Osteoblast (primary cell): Measurements from ENCODE around the gene GABRB1. TPM values are rescaled to one million over a fixed set of nuclear protein-coding genes. Genes with fewer than 3 reads are reported as not detected.

Experiments
- DNase-seq: peaks from one replicate; pipeline ENCODE4 v3.0.0; 2011; ENCODE audit warnings: low spot score, mixed read lengths; ENCODE audit not compliant: insufficient read length; ENCODE audit errors: missing footprints
- H2AFZ ChIP-seq: 2 replicates; pipeline ENCODE4 v1.6.0; 2011; ENCODE audit warnings: mild to moderate bottlenecking, low read length
- H3K27ac ChIP-seq: 2 replicates; pipeline ENCODE4 v1.5.1; 2011; ENCODE audit warnings: mild to moderate bottlenecking, low read depth, low read length, moderate library complexity
- H3K27me3 ChIP-seq: 2 replicates; pipeline ENCODE4 v1.6.0; 2012; ENCODE audit warnings: mild to moderate bottlenecking, control low read depth, inconsistent platforms, low read length, moderate library complexity; ENCODE audit not compliant: insufficient read depth
- H3K36me3 ChIP-seq: 2 replicates; pipeline ENCODE4 v1.5.1; 2011; ENCODE audit warnings: mild to moderate bottlenecking, low read length, control low read depth, moderate library complexity; ENCODE audit not compliant: insufficient read depth
- H3K4me1 ChIP-seq: 2 replicates; pipeline ENCODE4 v1.5.1; 2011; ENCODE audit warnings: mild to moderate bottlenecking, low read length, control low read depth, moderate library complexity; ENCODE audit not compliant: insufficient read depth
- H3K4me2 ChIP-seq: 2 replicates; pipeline ENCODE4 v1.6.0; 2011; ENCODE audit warnings: mild to moderate bottlenecking, low read length; ENCODE audit not compliant: insufficient read depth
- H3K4me3 ChIP-seq: fragments of 200-600 bp; sonication (generic); 3 replicates; pipeline ENCODE4 v1.5.1; 2012; ENCODE audit warnings: mild to moderate bottlenecking, low read length, inconsistent platforms; ENCODE audit not compliant: insufficient read depth
- H3K79me2 ChIP-seq: 2 replicates; pipeline ENCODE4 v1.6.0; 2012; ENCODE audit warnings: mild to moderate bottlenecking, low read length, control low read depth, inconsistent platforms; ENCODE audit not compliant: insufficient read depth
- H3K9me3 ChIP-seq: 2 replicates; pipeline ENCODE4 v1.5.1; 2011; ENCODE audit warnings: low read depth, low read length, control low read depth
- H4K20me1 ChIP-seq: 2 replicates; pipeline ENCODE4 v1.6.0; 2012; ENCODE audit warnings: mild to moderate bottlenecking, low read length, control low read depth; ENCODE audit not compliant: insufficient read depth
- CTCF ChIP-seq: IDR thresholded peaks from 2 replicates; pipeline ENCODE4 v1.5.1; 2011; ENCODE audit warnings: mild to moderate bottlenecking, low read depth, low read length, moderate library complexity; ENCODE audit errors: extremely low read depth
- total RNA-seq: library from RNA; depleted of rRNA; stranded (reverse); fragments of >200 nt; gene quantifications from 2 replicates; pipeline ENCODE4 v1.2.3, GENCODE V29; 2012

Gene GABRB1
- total RNA-seq, 1 donor: not detected

GRCh38 chr4:47334652-47335051, 303.3 kb downstream of the GABRB1 start:
- Histone ChIP-seq H3K27ac (no peak overlapping the region), H3K4me2 (no peak overlapping the region), H3K4me1 (peaks cover 3% of the 10 kb centered on the region), H3K27me3 (no peaks in the 10 kb centered on the region), H3K79me2 (no peaks in the 10 kb centered on the region), H3K4me3 (no peak overlapping the region), H2AFZ (no peak overlapping the region), H4K20me1 (no peaks in the 10 kb centered on the region), H3K36me3 (no peaks in the 10 kb centered on the region), H3K9me3 (no peaks in the 10 kb centered on the region)
- no peak for DNase-seq
- TF ChIP-seq CTCF: no peak

- H3K36me3 ChIP-seq: no peaks in the 10 kb centered on the region
- no peak for DNase-seq
Observed at GRCh38 chr4:47337893-47338292, 306.5 kb downstream of the GABRB1 start.

DNA sequence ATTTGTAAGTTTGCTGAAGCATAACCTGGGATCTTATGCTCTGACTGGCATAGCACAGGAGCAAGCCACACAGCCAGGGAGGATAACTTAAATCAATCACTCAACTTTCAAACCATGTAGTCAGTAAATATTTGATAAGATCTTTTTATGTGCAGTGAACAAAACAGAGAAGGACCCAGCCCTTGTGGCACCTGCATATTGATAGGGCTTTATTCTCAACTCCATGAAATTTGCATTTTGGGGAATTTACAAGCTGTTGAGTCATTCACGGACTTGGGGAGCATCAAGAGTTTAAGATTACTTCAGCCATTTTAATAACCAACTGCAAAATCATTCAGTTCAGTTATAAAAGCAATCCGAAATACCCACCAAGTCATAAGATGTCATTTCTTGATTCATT, 309.5 kb downstream of the GABRB1 start:
- no peaks in the 10 kb centered on the region for H3K9me3 ChIP-seq
- no peaks in the 10 kb centered on the region for H3K27me3 ChIP-seq
- H4K20me1 ChIP-seq: no peaks in the 10 kb centered on the region
- no peak overlapping the region for H2AFZ ChIP-seq
- no peaks in the 10 kb centered on the region for H3K79me2 ChIP-seq
- no peak overlapping the region for H3K4me2 ChIP-seq
- no peak overlapping the region for H3K27ac ChIP-seq
- DNase-seq: no peak
- H3K4me1 ChIP-seq: no peaks in the 10 kb centered on the region
- H3K36me3 ChIP-seq: no peaks in the 10 kb centered on the region
- no peak overlapping the region for H3K4me3 ChIP-seq
- TF ChIP-seq CTCF: no peak

More at GRCh38 chr4:47337893-47338292, 306.5 kb downstream of the GABRB1 start:
- H3K27ac ChIP-seq: no peak overlapping the region
- peaks cover 3% of the 10 kb centered on the region for H3K4me1 ChIP-seq
- no peaks in the 10 kb centered on the region for H4K20me1 ChIP-seq
- H3K9me3 ChIP-seq: no peaks in the 10 kb centered on the region
- no peaks in the 10 kb centered on the region for H3K79me2 ChIP-seq
- no peak for TF ChIP-seq CTCF
- no peaks in the 10 kb centered on the region for H3K27me3 ChIP-seq
- no peak overlapping the region for H3K4me2 ChIP-seq
- no peak overlapping the region for H2AFZ ChIP-seq
- H3K4me3 ChIP-seq: no peak overlapping the region

GRCh38 chr4:47342796-47343195, 311.4 kb downstream of the GABRB1 start:
- Histone ChIP-seq H3K36me3 (no peaks in the 10 kb centered on the region), H3K9me3 (no peaks in the 10 kb centered on the region), H3K79me2 (no peaks in the 10 kb centered on the region), H3K4me2 (no peak overlapping the region), H4K20me1 (no peaks in the 10 kb centered on the region), H3K27ac (no peak overlapping the region), H3K27me3 (no peaks in the 10 kb centered on the region), H3K4me3 (no peak overlapping the region), H2AFZ (no peak overlapping the region), H3K4me1 (peaks cover 3% of the 10 kb centered on the region)
- DNase-seq: no peak
- no peak for TF ChIP-seq CTCF
